Measurements from ENCODE around the gene RLN3.
"Not testable (repeated sequence)": the region's sequence is repeated elsewhere in the genome, so short reads cannot be mapped to it uniquely, and the experiment has no call there.

Gene RLN3

GRCh38 chr19:13995878-13996765, 31.8 kb upstream of the RLN3 start:
- DNase-seq: no peak

DNA sequence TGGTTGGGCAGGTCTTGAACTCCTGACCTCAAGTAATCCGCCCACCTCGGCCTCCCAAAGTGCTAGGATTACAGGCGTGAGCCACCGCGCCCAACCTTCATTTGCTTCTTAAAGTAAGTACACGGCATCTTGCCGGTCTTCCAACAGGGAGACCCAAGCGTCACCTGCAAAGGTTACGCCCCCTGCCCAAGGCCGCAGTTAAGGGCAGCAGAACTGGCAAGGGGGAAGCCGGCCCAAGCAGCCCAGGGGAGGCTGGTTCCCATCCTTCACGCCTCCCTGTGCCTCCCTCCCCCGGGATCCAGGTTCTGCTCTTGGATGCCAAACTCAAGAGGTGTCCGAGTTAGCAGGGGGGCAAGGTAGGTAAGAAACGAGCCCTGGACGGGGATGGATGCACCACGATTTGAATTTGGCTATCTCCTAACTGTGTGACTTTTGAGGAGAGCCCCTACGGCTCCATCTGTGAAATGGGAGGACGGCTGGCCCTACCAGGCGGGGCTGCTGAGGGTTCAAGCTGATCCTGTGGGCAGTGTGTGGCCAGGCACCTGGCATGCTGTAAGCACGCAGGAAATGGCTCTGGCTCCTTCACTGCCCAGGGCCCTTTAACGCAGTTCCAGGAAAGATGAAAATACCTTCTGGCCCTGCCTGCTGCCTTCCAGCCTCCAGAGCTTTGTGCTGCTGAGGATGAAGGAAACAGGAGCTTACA, 30.9 kb upstream of the RLN3 start:
- DNase-seq: no peak

GRCh38 chr19:13997631-13997962, 30.4 kb upstream of the RLN3 start:
- no peak for DNase-seq

GRCh38 chr19:13998426-13998825, 29.5 kb upstream of the RLN3 start:
- no peak for DNase-seq

GRCh38 chr19:13999085-13999484, 28.9 kb upstream of the RLN3 start:
- DNase-seq: no peak

DNA sequence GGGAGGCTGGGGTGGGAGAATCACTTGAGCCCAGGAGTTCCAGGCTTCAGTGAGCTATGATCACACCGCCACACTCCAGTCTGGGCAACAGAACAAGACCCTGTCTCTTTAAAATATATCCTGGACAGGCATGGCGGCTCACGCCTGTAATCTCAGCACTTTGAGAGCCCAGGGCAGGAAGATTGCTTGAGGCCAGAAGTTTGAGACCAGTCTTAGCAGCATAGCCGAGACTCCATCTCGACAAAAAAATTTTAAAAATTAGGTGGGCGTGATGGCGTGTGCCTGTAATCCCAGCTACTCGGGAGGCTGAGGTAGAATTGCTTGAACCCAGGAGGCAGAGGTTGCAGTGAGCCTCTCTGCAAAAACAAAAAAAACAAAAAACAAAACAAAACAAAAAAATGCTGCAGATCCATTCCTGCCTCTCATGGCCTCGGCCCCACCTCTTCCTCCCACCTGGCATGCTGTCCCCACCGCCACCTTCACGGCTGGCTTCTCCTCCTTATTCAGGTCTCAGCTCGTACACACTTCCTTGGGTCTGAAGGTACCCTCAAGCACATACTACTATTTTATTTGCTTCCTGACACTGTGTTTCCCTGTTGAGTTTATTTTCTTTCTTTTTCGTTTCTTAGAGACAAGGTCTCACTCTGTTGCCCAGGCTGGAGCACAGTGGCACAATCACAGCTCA, 27.1 kb upstream of the RLN3 start:
- no peak for DNase-seq

DNA sequence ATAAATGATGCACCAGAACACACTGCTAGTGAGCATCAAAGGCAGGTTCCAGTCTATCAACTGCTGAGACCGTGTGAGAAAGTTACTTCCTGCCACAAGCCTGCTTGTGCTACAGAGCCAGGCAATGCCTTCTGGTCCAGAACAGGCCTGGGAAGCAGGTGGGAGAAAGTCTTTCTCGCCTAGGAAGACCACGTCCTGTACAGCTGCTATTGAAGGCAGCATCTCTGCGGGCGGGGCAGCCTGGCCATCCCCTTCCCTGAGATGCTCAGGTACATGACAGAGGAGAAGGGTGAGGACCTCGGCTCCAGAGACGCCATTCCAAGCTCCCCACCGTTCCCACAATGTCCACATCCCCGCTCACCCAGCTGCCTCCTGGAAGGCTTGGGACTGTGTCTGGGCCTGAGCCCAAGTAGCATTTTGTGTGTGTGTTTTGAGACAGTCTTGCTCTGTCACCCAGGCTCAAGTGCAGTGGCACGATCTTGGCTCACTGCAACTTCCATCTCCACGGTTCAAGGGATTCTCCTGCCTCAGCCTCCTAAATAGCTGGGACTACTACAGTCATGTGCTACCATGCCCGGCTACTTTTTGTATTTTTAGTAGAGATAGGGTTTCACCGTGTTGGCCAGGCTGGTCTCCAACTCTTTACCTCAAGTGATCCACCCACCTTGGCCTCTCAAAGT, 25.2 kb upstream of the RLN3 start:
- no peak for DNase-seq

DNA sequence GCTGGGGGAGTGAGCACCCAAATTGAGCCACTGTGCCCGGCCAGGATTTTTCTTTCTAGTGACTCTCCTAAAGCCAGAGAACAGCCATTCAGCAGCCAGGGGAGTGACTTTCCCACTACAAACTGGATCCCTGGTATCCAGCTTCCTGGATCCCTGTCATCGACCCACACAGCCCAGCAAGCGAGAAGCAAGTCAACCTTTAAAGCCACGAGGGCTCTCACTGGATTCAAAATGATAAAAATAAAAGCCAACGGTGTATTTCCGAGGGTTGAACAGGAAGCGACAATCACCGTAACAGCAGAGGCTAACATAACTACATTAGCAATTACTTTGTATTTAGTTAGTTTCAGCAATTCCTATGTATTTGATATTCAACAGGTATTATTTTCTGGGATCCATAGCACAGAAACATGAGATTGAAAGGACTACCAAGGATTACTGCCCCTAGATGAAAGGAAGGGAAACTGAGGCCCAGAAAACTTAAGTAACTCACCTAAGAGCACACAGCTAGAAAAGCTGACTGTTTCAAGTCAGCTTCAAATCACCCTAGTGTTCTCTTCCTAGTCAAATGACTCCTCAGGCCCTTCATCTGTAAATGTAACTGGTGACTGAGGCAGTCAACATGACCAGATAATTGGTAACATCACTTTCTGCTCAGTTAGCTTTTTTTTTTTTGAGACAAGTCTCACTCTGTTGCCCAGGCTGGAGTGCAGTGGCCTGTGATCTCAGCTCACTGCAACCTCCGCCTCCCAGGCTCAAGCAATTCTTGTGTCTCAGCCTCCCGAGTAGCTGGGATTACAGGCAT, 24.5 kb upstream of the RLN3 start:
- DNase-seq: no peak

DNA sequence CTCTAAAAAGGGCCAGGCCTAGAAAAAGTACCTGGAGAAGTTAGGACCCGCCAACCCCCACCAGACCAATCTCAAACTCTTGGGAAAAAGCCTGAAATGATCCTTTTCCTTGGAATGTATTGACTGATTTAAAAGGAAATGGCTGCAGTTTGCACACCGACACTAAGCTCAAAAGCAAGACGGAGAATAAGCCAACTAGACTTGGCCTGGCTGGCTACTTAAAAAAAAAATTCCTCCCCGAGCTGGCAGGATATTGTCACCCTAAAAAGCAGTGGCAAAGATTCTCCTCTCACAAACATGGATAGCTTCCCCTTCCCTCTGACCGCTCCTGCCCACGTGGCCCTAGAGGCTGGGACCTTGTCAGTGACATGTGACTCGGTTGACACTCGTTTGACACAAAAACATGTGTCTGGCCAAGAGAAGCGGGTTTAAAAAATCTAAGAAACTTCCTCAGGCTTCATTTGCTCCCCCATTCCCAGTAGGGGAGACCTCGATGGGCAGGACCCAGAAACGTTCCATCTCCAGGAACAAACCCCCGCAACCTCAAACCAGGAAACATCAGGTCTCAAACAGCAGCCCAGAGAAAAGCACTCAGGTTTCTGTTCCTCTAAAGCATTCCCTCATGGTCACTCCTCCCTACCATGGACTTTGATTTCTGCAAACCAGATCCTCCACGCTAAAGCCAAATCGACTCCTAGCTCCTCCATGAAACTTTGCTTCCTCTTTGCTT, 23.2 kb upstream of the RLN3 start:
- DNase-seq: no peak

- DNase-seq: peak; percentile 28
Observed at GRCh38 chr19:14005349-14006084, 22.4 kb upstream of the RLN3 start.

- peak; percentile 97 for DNase-seq
Observed at GRCh38 chr19:14006085-14006765, 21.7 kb upstream of the RLN3 start, which contains the start of gene RFX1. TSS of gene RFX1 (minus strand) at chr19:14006320. CDS start at chr19:13993843, 12,477 bp downstream.

GRCh38 chr19:14006766-14007562, 21.0 kb upstream of the RLN3 start:
- peak; percentile 78 for DNase-seq

GRCh38 chr19:14012378-14012915, 15.5 kb upstream of the RLN3 start:
- DNase-seq: no peak

DNA sequence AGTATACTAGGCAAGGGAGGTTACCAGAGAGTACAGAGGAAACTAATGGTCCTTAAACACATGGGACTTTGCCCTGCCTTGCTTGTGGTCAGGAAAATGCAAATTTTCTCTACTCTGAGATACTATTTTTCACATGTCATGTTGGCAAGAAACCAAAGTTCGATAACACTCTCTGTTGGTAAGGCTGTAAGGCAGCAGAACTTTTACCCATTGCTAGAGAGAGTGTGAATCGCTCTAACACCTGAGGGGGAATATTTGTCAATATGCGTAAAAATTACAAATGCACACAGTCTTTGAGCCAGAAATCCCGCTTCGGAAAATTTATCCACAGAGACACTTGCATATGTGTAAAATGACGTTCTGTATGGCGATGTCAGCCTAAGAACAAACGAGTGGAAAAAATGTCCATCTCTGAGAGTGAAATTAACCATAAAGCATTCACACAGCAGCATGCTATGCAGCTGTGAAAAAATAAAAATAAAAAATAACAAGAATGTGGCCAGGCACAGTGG, 12.4 kb upstream of the RLN3 start:
- DNase-seq: no peak

DNA sequence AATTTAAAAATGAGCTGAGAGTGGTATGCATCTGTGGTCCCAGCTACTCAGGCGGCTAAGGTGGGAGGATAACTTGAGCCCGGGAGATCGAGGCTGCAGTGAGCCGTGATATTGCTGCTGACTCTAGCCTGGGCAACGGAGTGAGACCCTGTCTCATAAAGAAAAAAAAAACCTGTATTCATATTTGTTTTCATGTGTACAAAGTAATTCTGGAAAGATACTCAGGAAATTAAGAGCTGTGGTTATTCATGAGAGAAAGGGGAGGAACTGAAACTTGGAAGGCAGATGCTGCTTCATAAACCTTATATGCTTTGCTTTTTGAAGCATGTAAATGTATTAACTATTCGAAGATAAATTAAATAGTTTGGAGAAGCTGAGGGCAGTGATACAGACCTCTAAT, 8.8 kb upstream of the RLN3 start:
- DNase-seq: no peak

DNA sequence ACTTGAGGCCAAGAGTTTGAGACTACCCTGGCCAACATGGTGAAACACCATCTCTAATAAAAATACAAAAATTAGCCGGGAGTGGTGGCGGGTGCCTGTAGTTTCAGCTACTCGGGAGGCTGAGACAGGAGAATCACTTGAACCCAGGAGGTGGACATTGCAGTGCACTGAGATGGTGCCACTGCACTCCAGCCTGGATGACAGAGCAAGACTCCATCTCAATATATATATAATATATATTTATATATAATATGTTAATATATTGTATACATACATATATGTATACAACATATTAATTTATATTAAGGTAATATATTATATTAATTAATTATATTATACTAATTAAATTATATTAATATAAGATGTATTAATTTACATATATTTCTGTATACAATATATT, 8.2 kb upstream of the RLN3 start:
- not testable (repeated sequence) for DNase-seq

DNA sequence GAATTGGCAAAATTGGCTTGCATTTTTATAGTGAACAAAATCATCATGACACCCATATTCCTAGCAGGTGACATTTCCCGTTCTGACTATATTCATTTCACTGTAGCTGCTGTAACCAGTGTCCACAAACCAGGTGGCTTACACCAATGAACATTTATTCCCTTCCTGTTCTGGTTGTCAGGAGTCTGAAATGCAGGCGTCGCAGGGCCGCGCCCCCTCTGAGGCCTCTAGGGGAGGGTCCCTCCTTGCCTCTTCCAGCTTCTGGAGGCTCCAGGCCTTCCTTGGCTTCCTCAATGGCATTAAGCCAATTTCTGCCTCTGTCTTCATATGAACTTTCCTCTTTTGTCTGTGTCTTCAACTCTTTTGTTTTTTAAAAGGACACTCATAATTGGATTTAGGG, 6.5 kb upstream of the RLN3 start:
- DNase-seq: no peak

DNA sequence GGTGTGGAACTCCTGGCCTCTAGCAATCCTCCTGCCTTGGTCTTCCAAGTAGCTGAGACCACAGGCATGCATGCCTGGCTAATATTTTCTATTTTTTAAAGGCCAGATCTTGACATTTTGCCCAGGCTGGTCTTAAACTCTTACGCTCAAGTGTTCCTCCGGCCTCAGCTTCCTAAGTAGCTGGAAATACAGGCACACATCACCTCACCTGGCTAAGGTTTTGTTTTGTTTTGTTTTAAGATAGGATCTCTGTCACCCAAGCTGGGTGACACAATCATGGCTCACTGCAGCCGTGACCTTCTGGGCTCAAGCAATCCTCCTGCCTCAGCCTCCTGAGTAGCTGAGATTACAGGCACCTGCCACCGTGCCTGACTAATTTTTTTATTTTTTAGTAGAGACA, 5.5 kb upstream of the RLN3 start:
- DNase-seq: no peak
